HG03520 (cell line): ENCODE data around the gene SPPL2A.

Experiments
- ATAC-seq: cut with Tn5 transposase; IDR thresholded peaks from one replicate; pipeline ENCODE4 v1.9.1; 2021; ENCODE audit warnings: mild to moderate bottlenecking, moderate library complexity; ENCODE audit not compliant: unreplicated experiment

The SPPL2A gene

GRCh38 chr15:50774450-50774849, 8.9 kb upstream of the SPPL2A start:
- no peak for ATAC-seq

DNA sequence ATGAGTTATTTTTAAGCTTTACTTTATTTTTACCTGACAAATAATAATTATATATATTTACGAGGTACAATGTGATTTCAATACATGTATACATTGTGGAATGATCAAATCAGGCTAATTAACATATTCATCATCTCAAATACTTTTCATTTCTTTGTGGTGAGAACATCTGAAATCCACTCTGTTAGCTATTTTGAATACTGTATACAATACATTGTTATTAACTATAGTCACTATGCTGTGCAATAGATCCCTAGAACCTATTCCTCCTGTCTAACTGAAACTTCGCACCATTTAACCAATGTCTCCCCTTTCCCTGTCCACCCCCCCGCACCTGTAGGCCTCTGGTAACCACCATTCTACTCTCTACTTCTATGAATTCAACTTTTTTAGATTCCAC, 7.9 kb upstream of the SPPL2A start:
- ATAC-seq: no peak

DNA sequence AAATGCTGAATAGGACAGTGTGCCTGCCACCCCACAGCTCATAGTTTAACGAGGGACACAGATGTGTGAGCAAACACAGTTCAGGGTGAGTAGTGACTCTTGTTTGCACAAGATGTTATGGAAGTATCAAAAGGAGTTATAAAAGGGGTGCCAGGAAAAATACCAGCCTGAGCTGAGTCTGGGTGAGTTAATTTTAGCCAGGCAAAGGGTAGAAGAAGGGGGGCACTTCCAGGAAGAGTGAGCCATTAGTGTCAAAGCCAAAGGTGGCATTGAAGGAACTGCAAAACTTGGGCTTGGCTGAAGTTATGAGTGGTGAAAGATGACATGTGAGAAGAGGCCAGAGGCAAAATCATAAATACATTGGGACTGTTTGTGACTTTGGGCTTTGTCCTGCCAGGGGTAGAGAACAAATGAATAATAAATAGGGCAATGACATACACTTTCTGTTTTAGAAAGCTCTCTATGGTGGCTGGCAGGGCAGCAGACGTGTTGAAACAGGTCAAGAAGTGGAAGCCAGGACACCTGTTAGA, 1.9 kb upstream of the SPPL2A start:
- ATAC-seq: no peak

- ATAC-seq: peak; percentile 39
These were observed 878 bp downstream of the SPPL2A start for GRCh38 chr15:50764461-50765194.

- no peak for ATAC-seq
These were observed 6.7 kb downstream of the SPPL2A start for GRCh38 chr15:50758712-50759205.

- no peak for ATAC-seq
These were observed 12.0 kb downstream of the SPPL2A start for GRCh38 chr15:50753463-50753862.

- ATAC-seq: no peak
These were observed 14.1 kb downstream of the SPPL2A start for GRCh38 chr15:50751394-50751793.

- ATAC-seq: no peak
These were observed 15.2 kb downstream of the SPPL2A start for GRCh38 chr15:50750227-50750705.

GRCh38 chr15:50747523-50747922, 18.0 kb downstream of the SPPL2A start:
- no peak for ATAC-seq

GRCh38 chr15:50744601-50745000, 20.9 kb downstream of the SPPL2A start:
- no peak for ATAC-seq

DNA sequence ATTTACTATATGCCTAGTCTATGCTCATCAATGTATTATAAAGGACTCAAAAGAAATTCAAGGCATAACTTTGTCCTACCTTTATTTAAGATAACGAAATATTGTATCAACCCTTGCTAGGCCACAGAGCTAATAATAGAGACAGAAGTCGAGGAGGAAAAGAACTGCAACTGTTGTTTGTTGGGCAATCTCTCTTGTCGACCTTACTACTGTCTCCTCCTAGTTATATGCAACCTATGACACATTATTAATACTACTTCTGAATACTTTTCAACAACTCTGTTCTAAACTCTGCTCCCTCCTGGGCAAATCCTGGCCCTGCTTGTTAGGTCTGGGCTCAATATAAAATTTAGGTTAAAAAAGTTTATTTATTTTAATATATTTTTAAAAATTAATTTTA, 24.6 kb downstream of the SPPL2A start:
- ATAC-seq: no peak

- ATAC-seq: no peak
These were observed 28.7 kb downstream of the SPPL2A start for GRCh38 chr15:50736823-50737222.

- no peak for ATAC-seq
These were observed 30.4 kb downstream of the SPPL2A start for GRCh38 chr15:50735156-50735555.

DNA sequence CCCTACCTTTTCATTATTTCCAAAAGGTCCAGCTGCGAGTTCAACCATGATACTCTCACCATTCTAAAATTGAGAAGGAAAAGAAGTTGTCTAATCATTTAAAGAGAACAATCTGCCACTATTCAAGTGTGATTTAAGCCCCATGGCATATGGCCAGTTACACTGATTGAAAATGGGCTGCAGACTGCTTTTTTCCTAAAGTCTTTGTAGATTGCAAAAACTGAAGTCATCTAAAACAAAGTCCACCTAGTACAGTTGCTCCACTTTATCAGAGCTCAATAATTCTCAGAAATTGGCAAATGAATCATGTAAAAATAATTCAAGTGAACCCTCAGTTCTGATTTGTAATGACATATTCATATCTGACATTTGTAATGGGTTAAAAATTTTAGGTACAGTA, 39.2 kb downstream of the SPPL2A start:
- no peak for ATAC-seq

DNA sequence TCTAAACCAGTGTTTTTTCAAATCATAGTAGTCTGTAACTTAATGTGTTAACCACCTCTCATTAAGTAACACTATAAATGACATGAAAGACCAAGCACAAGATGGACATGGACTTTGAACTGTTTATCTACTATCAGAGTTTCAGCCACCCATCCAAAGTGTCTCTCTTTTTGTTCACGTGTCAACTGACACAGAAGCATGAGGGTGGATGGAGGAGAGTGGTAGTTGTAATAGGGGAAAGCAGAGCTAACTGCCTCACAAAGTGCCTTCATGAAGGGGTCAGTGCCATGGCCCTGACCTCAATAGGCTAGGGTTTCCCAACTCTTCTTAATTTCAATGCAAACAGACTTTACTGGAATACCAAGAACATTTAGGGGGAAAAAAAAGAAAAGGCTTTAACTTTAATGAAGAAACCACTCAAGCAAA, 46.8 kb downstream of the SPPL2A start:
- ATAC-seq: no peak

- no peak for ATAC-seq
These were observed 53.5 kb downstream of the SPPL2A start for GRCh38 chr15:50712018-50712417.

GRCh38 chr15:50710585-50710984, 54.9 kb downstream of the SPPL2A start:
- no peak for ATAC-seq

DNA sequence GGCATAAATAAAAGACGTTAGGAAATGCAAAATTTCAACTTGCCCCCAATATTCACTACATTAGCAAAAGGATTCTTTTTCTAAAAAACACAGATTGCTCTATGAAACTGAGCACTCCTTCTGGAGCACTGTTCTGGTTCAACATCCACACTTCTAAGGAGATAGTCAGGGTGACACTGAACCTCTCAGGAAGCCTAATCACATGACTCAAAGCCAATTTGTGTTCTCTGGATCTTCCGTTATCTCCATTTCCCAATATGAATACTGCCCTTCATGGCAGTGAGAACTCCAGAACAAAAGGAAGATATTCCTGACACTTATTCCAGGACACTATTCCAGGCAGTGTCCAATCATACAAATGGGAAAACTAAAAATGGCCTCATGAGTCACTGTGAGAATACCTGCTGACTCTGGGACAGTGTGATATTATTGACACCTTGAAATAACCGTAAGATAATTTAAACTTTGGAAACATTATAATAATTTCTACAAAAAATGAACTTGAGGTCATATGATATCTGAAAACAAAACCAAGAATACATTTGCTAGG, 57.6 kb downstream of the SPPL2A start:
- ATAC-seq: no peak

- no peak for ATAC-seq
These were observed 62.7 kb downstream of the SPPL2A start for GRCh38 chr15:50702762-50703334.

DNA sequence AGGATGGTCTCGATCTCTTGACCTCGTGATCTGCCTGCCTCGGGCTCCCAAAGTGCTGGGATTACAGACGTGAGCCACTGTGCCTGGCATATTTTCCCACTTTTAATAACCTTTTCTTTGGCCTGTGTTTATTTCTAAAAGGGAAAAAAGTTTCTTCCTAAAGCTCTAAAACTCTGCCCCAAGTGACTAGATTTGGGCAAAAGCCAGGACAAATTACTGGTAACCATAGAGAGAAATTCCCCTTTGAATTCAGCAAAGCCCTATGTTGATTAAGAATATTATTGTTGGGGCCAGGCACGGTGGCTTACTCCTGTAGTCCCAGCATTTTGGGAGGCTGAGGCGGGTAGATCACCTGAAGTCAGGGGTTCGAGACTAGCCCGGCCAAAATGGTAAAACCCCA, 67.4 kb downstream of the SPPL2A start:
- no peak for ATAC-seq

GRCh38 chr15:50697109-50697797, 68.3 kb downstream of the SPPL2A start:
- no peak for ATAC-seq
